ENCODE data around the gene ALCAM. TPM values are rescaled to one million over a fixed set of nuclear protein-coding genes. Genes with fewer than 3 reads are reported as not detected.

Gene ALCAM
- 29.3 TPM for polyA plus RNA-seq (2012; ENCODE audit: missing spikeins)

- DNase-seq (ENCODE audit: insufficient read length) = peak; percentile 48
- TF ChIP-seq POLR2A (IDR thresholded peaks at IDR 0.05; ENCODE audit: low read depth, low read length) (peak; percentile 70), TAF1 (IDR thresholded peaks at IDR 0.05; ENCODE audit: borderline replicate concordance, low read depth, low read length) (no peak), POLR2AphosphoS5 (IDR thresholded peaks at IDR 0.05; ENCODE audit: low read depth, low read length) (peak; percentile 50)
- peak; percentile 92 for FAIRE-seq
Measured at GRCh38 chr3:105366326-105367062, at the start of gene ALCAM. Gene ALCAM, plus strand, starts transcription at chr3:105366909.

GRCh38 chr3:105317841-105318240, 48.9 kb upstream of the ALCAM start:
- no peak for TF ChIP-seq POLR2A (IDR thresholded peaks at IDR 0.05; ENCODE audit: low read depth, low read length)
- no peak for TF ChIP-seq TAF1 (IDR thresholded peaks at IDR 0.05; ENCODE audit: borderline replicate concordance, low read depth, low read length)
- TF ChIP-seq POLR2AphosphoS5 (IDR thresholded peaks at IDR 0.05; ENCODE audit: low read depth, low read length) = no peak
- FAIRE-seq (no peak), DNase-seq (ENCODE audit: insufficient read length) (no peak)

GRCh38 chr3:105322570-105323273, 44.0 kb upstream of the ALCAM start:
- FAIRE-seq (peak; percentile 80), DNase-seq (ENCODE audit: insufficient read length) (no peak)
- TF ChIP-seq TAF1 (IDR thresholded peaks at IDR 0.05; ENCODE audit: borderline replicate concordance, low read depth, low read length) (no peak), POLR2A (IDR thresholded peaks at IDR 0.05; ENCODE audit: low read depth, low read length) (no peak), POLR2AphosphoS5 (IDR thresholded peaks at IDR 0.05; ENCODE audit: low read depth, low read length) (no peak)

- TF ChIP-seq POLR2AphosphoS5 (IDR thresholded peaks at IDR 0.05; ENCODE audit: low read depth, low read length) (no peak), TAF1 (IDR thresholded peaks at IDR 0.05; ENCODE audit: borderline replicate concordance, low read depth, low read length) (no peak), POLR2A (IDR thresholded peaks at IDR 0.05; ENCODE audit: low read depth, low read length) (no peak)
- FAIRE-seq (no peak), DNase-seq (ENCODE audit: insufficient read length) (no peak)
Measured at GRCh38 chr3:105323274-105323599, 43.5 kb upstream of the ALCAM start.

GRCh38 chr3:105324951-105325350, 41.8 kb upstream of the ALCAM start:
- DNase-seq (ENCODE audit: insufficient read length) = no peak
- no peak for TF ChIP-seq TAF1 (IDR thresholded peaks at IDR 0.05; ENCODE audit: borderline replicate concordance, low read depth, low read length)
- no peak for TF ChIP-seq POLR2A (IDR thresholded peaks at IDR 0.05; ENCODE audit: low read depth, low read length)
- no peak for TF ChIP-seq POLR2AphosphoS5 (IDR thresholded peaks at IDR 0.05; ENCODE audit: low read depth, low read length)
- FAIRE-seq = no peak

GRCh38 chr3:105327662-105328337, 38.9 kb upstream of the ALCAM start:
- no peak for TF ChIP-seq POLR2AphosphoS5 (IDR thresholded peaks at IDR 0.05; ENCODE audit: low read depth, low read length)
- no peak for TF ChIP-seq TAF1 (IDR thresholded peaks at IDR 0.05; ENCODE audit: borderline replicate concordance, low read depth, low read length)
- TF ChIP-seq POLR2A (IDR thresholded peaks at IDR 0.05; ENCODE audit: low read depth, low read length) = no peak
- no peak for FAIRE-seq
- DNase-seq (ENCODE audit: insufficient read length) = no peak

GRCh38 chr3:105328338-105328730, 38.4 kb upstream of the ALCAM start:
- no peak for DNase-seq (ENCODE audit: insufficient read length)
- no peak for FAIRE-seq
- TF ChIP-seq POLR2A (IDR thresholded peaks at IDR 0.05; ENCODE audit: low read depth, low read length) (no peak), POLR2AphosphoS5 (IDR thresholded peaks at IDR 0.05; ENCODE audit: low read depth, low read length) (no peak), TAF1 (IDR thresholded peaks at IDR 0.05; ENCODE audit: borderline replicate concordance, low read depth, low read length) (no peak)

- TF ChIP-seq TAF1 (IDR thresholded peaks at IDR 0.05; ENCODE audit: borderline replicate concordance, low read depth, low read length) = no peak
- no peak for TF ChIP-seq POLR2AphosphoS5 (IDR thresholded peaks at IDR 0.05; ENCODE audit: low read depth, low read length)
- TF ChIP-seq POLR2A (IDR thresholded peaks at IDR 0.05; ENCODE audit: low read depth, low read length) = no peak
Measured at GRCh38 chr3:105332961-105333360, 33.7 kb upstream of the ALCAM start.

GRCh38 chr3:105334138-105334882, 32.4 kb upstream of the ALCAM start:
- TF ChIP-seq POLR2AphosphoS5 (IDR thresholded peaks at IDR 0.05; ENCODE audit: low read depth, low read length) (no peak), TAF1 (IDR thresholded peaks at IDR 0.05; ENCODE audit: borderline replicate concordance, low read depth, low read length) (no peak), POLR2A (IDR thresholded peaks at IDR 0.05; ENCODE audit: low read depth, low read length) (no peak)
- no peak for DNase-seq (ENCODE audit: insufficient read length)
- FAIRE-seq = peak; percentile 65

More at GRCh38 chr3:105332961-105333360, 33.7 kb upstream of the ALCAM start:
- DNase-seq (ENCODE audit: insufficient read length) = no peak
- FAIRE-seq = no peak

- FAIRE-seq (no peak), DNase-seq (ENCODE audit: insufficient read length) (no peak)
- TF ChIP-seq TAF1 (IDR thresholded peaks at IDR 0.05; ENCODE audit: borderline replicate concordance, low read depth, low read length) = no peak
Measured at GRCh38 chr3:105339946-105340345, 26.8 kb upstream of the ALCAM start.

- TF ChIP-seq TAF1 (IDR thresholded peaks at IDR 0.05; ENCODE audit: borderline replicate concordance, low read depth, low read length) = no peak
- no peak for TF ChIP-seq POLR2A (IDR thresholded peaks at IDR 0.05; ENCODE audit: low read depth, low read length)
- no peak for TF ChIP-seq POLR2AphosphoS5 (IDR thresholded peaks at IDR 0.05; ENCODE audit: low read depth, low read length)
- no peak for FAIRE-seq
- no peak for DNase-seq (ENCODE audit: insufficient read length)
Measured at GRCh38 chr3:105343991-105344390, 22.7 kb upstream of the ALCAM start.

Data from GM12892 (cell line).